GM18873 (cell line): ENCODE data around the gene ATP13A2.

ENCODE experiments used
- ATAC-seq: cut with Tn5 transposase; IDR thresholded peaks from one replicate; pipeline ENCODE4 v1.9.1; 2021; ENCODE audit warnings: mild to moderate bottlenecking, moderate library complexity, moderate number of reproducible peaks; ENCODE audit not compliant: unreplicated experiment, low FRiP score

ATP13A2 gene, protein sequence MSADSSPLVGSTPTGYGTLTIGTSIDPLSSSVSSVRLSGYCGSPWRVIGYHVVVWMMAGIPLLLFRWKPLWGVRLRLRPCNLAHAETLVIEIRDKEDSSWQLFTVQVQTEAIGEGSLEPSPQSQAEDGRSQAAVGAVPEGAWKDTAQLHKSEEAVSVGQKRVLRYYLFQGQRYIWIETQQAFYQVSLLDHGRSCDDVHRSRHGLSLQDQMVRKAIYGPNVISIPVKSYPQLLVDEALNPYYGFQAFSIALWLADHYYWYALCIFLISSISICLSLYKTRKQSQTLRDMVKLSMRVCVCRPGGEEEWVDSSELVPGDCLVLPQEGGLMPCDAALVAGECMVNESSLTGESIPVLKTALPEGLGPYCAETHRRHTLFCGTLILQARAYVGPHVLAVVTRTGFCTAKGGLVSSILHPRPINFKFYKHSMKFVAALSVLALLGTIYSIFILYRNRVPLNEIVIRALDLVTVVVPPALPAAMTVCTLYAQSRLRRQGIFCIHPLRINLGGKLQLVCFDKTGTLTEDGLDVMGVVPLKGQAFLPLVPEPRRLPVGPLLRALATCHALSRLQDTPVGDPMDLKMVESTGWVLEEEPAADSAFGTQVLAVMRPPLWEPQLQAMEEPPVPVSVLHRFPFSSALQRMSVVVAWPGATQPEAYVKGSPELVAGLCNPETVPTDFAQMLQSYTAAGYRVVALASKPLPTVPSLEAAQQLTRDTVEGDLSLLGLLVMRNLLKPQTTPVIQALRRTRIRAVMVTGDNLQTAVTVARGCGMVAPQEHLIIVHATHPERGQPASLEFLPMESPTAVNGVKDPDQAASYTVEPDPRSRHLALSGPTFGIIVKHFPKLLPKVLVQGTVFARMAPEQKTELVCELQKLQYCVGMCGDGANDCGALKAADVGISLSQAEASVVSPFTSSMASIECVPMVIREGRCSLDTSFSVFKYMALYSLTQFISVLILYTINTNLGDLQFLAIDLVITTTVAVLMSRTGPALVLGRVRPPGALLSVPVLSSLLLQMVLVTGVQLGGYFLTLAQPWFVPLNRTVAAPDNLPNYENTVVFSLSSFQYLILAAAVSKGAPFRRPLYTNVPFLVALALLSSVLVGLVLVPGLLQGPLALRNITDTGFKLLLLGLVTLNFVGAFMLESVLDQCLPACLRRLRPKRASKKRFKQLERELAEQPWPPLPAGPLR

GRCh38 chr1:17011439-17012307, at the start of gene ATP13A2:
Gene ATP13A2 (minus strand): TSS chr1:17011928. CDS start chr1:17011738, 190 bp downstream.
- ATAC-seq = peak; percentile 53

GRCh38 chr1:17061486-17061885, 49.8 kb upstream of the ATP13A2 start:
- ATAC-seq = no peak

DNA sequence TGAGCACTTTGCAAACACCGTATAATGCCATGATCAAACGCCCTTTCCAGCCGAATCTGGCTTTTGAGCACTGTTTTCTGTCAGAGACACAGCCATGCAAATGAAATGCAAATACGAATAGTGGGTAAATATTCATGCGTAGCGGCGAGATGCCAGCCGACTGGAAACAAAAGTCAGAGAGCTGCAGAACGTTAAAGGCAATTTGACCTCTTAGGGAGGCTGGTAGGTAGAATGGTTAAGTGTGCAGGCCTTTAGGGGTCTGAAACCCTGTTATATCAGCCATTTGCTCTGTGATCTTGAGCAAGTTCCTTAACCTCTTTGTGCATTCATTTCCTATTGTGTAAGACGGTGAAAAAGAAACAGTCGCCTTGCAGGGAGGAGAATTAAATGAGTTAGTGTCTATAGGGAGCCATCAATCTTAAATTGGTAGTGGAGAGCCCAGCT, 48.6 kb upstream of the ATP13A2 start:
- ATAC-seq = no peak

GRCh38 chr1:17059391-17060305, 47.9 kb upstream of the ATP13A2 start:
- ATAC-seq = no peak

- no peak for ATAC-seq
Observed at GRCh38 chr1:17056551-17056950, 44.8 kb upstream of the ATP13A2 start.

GRCh38 chr1:17055801-17056200, 44.1 kb upstream of the ATP13A2 start:
- no peak for ATAC-seq

GRCh38 chr1:17053685-17054410, 42.1 kb upstream of the ATP13A2 start, which contains the start of gene SDHB:
Gene SDHB (minus strand): TSS chr1:17054032. CDS start chr1:17054019, 13 bp downstream.
- peak; percentile 94 for ATAC-seq

DNA sequence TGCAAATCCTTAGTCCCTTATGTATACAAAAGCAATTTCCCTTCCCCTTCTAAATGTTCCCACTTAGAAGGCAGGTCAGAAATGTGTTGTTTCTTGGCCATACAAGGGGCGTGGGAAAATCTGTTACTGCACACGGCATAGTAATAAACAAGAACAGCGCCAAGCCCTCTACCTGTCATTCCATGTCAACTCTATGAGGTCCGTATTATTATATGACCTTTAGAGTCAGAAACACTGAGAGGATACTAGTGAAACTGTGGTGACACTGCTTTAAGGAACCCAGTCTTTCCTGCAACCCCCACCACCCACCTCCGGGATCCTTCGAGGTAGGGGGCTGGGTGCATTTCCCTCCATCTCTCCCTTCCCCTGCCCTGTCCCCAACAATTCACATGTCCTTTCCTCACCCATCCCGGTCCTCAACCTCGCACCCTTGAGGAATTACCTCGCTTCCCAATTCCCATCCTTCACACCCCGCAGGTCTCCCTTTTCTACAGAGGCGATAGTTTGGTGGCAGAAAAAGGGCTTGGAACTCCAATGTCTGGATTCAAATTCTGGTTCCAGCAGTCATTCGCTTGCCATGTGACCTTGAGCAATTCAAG, 41.5 kb upstream of the ATP13A2 start:
- no peak for ATAC-seq

- no peak for ATAC-seq
Observed at GRCh38 chr1:17052641-17053040, 40.9 kb upstream of the ATP13A2 start.

DNA sequence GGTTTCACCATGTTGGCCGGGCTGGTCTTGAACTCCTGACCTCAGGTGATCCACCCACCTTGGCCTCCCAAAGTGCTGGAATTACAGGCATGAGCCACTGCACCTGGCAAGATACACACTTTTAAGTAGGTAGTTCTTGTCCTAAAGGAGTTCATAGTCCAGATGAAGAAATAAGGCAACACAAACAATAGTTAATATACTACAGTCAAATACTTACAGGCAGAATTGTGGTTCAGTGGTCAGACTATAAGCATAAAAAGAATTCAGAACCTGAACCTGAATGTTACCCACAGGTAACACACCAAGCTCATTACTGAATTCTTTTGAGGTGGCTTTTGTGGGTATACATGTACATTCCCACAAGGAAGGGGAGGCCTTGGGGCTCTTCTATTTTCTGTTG, 40.3 kb upstream of the ATP13A2 start:
- ATAC-seq = no peak

GRCh38 chr1:17047924-17048323, 36.2 kb upstream of the ATP13A2 start:
- ATAC-seq = no peak

DNA sequence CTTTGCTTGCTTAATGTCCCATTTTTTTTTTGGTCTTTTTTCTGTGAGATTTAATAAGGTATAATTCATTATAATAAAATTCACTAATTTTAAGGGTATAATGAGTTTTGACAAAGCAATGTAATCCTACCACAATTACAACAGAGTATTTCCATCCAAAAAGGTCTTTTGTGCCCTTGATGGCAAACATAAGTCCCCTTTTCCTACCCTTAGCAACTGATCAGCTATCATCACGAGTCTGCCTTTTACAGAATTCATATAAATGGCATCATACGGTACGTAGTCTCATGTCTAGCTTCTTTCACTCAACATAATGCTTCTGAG, 34.6 kb upstream of the ATP13A2 start:
- ATAC-seq = no peak

GRCh38 chr1:17045634-17046333, 34.1 kb upstream of the ATP13A2 start:
- no peak for ATAC-seq

- ATAC-seq = no peak
Observed at GRCh38 chr1:17045150-17045549, 33.4 kb upstream of the ATP13A2 start.

- ATAC-seq = no peak
Observed at GRCh38 chr1:17043676-17044075, 31.9 kb upstream of the ATP13A2 start.

- ATAC-seq = no peak
Observed at GRCh38 chr1:17040135-17040534, 28.4 kb upstream of the ATP13A2 start.

- no peak for ATAC-seq
Observed at GRCh38 chr1:17039522-17039921, 27.8 kb upstream of the ATP13A2 start.
